Liver (tissue), 9 donors: ENCODE results near the gene NFE2L2. TPM values are rescaled to one million over a fixed set of nuclear protein-coding genes. Genes with fewer than 3 reads are reported as not detected.
A peak's percentile ranks its signal among the peaks of the same experiment; 100 is the strongest.

Experiments used
- DNase-seq: peaks from one replicate; pipeline ENCODE4 v3.0.0-alpha.2; 2017; ENCODE audit warnings: low spot score
- H3K27ac ChIP-seq, 2 donors: one replicate each; pipeline ENCODE4 v1.7.0; 2013; ENCODE audit warnings: inconsistent platforms in 2 of 2, low read length in 2 of 2, control low read depth in 1 of 2, low read depth in 1 of 2, mild to moderate bottlenecking in 1 of 2
- H3K27me3 ChIP-seq, 4 donors: one replicate each; pipeline versions ENCODE4 v1.6.1 to v1.7.0; 2013; ENCODE audit warnings: low read length in 3 of 4, inconsistent platforms in 1 of 4, mild to moderate bottlenecking in 1 of 4, moderate library complexity in 1 of 4; ENCODE audit not compliant: control insufficient read depth in 4 of 4, insufficient read depth in 4 of 4
- H3K36me3 ChIP-seq, 4 donors: one replicate each; pipeline versions ENCODE4 v1.6.1 to v1.7.0; 2013; ENCODE audit warnings: low read length in 3 of 4, mild to moderate bottlenecking in 3 of 4, low read depth in 1 of 4, moderate library complexity in 1 of 4; ENCODE audit not compliant: control insufficient read depth in 4 of 4, insufficient read depth in 3 of 4
- H3K4me1 ChIP-seq, 4 donors: one replicate each; pipeline versions ENCODE4 v1.6.1 to v1.7.0; 2013; ENCODE audit warnings: low read length in 3 of 4, mild to moderate bottlenecking in 3 of 4, moderate library complexity in 1 of 4; ENCODE audit not compliant: control insufficient read depth in 4 of 4, insufficient read depth in 4 of 4
- H3K4me3 ChIP-seq, 3 donors: one replicate each; pipeline versions ENCODE4 v1.6.1 to v1.7.0; 2013; ENCODE audit warnings: low read length in 3 of 3, control low read depth in 1 of 3, low read depth in 1 of 3, mild to moderate bottlenecking in 1 of 3
- H3K9ac ChIP-seq, 2 donors: one replicate each; pipeline ENCODE4 v1.7.0; 2013; ENCODE audit warnings: low read length in 2 of 2, mild to moderate bottlenecking in 2 of 2, moderate library complexity in 2 of 2, control low read depth in 1 of 2, low read depth in 1 of 2
- H3K9me3 ChIP-seq, 4 donors: one replicate each; pipeline versions ENCODE4 v1.6.1 to v1.7.0; 2013; ENCODE audit warnings: low read length in 3 of 4; ENCODE audit not compliant: control insufficient read depth in 4 of 4
- CTCF ChIP-seq: fragments of 150-350 bp; IDR thresholded peaks from 2 replicates; pipeline ENCODE4 v1.5.1; 2017; ENCODE audit warnings: improper control_type of control experiment, low read depth, low read length; ENCODE audit not compliant: missing input control
- EGR1 ChIP-seq, 2 donors: IDR thresholded peaks; 2 replicates each; pipeline ENCODE4 v1.6.1; 2016 to 2018; ENCODE audit warnings: antibody characterized with exemption in 2 of 2, low read depth in 2 of 2
- FOXA1 ChIP-seq: IDR thresholded peaks from 2 replicates; pipeline ENCODE4 v1.6.1; 2016; ENCODE audit warnings: antibody characterized with exemption
- FOXA2 ChIP-seq: IDR thresholded peaks from 2 replicates; pipeline ENCODE4 v1.6.1; 2016; ENCODE audit warnings: antibody characterized with exemption
- GABPA ChIP-seq, 2 donors: IDR thresholded peaks in 1 of 2; conservative IDR thresholded peaks in 1 of 2; 2 replicates each; pipeline ENCODE4 v1.6.1; 2016; ENCODE audit warnings: antibody characterized with exemption in 2 of 2, mild to moderate bottlenecking in 1 of 2, moderate library complexity in 1 of 2
- HNF4A ChIP-seq, 2 donors: conservative IDR thresholded peaks; 2 replicates each; pipeline ENCODE4 v1.6.1; 2016; ENCODE audit warnings: antibody characterized with exemption in 2 of 2, mild to moderate bottlenecking in 2 of 2
- HNF4G ChIP-seq: IDR thresholded peaks from 2 replicates; pipeline ENCODE4 v1.6.1; 2016; ENCODE audit warnings: antibody characterized with exemption
- JUND ChIP-seq, 2 donors: IDR thresholded peaks; 2 replicates each; pipeline ENCODE4 v1.6.1; 2016; ENCODE audit warnings: antibody characterized with exemption in 2 of 2
- MAX ChIP-seq: IDR thresholded peaks from 2 replicates; pipeline ENCODE4 v1.6.1; 2016; ENCODE audit warnings: antibody characterized with exemption
- NR2F2 ChIP-seq: IDR thresholded peaks from 2 replicates; pipeline ENCODE4 v1.6.1; 2016; ENCODE audit warnings: antibody characterized with exemption
- REST ChIP-seq: IDR thresholded peaks from 2 replicates; pipeline ENCODE4 v1.6.1; 2016; ENCODE audit warnings: antibody characterized with exemption, mild to moderate bottlenecking
- RXRA ChIP-seq, 2 donors: IDR thresholded peaks; 2 replicates each; pipeline ENCODE4 v1.6.1; 2017 to 2018; ENCODE audit warnings: antibody characterized with exemption in 2 of 2, mild to moderate bottlenecking in 1 of 2
- SP1 ChIP-seq: IDR thresholded peaks from 2 replicates; pipeline ENCODE4 v1.6.1; 2018; ENCODE audit warnings: antibody characterized with exemption, mild to moderate bottlenecking
- YY1 ChIP-seq: IDR thresholded peaks from 2 replicates; pipeline ENCODE4 v1.6.1; 2016; ENCODE audit warnings: antibody characterized with exemption, mild to moderate bottlenecking
- ZBTB33 ChIP-seq: IDR thresholded peaks from 2 replicates; pipeline ENCODE4 v1.6.1; 2016; ENCODE audit warnings: antibody characterized with exemption
- WGBS: extraction: QIAGEN DNeasy Blood & Tissue Kit; methylation state at CpG from one replicate; pipeline ENCODE4 v1.1.7; 2013; 5-methylcytosine and 5-hydroxymethylcytosine counted together
- polyA plus RNA-seq, 2 donors: library from polyadenylated mRNA; stranded (reverse) in 1 of 2; unstranded in 1 of 2; fragments of 200-250 nt in 1 of 2; fragments of >200 nt in 1 of 2; fragmentation: Nextera tagmentation in 1 of 2; extraction: Ambion mirVana in 1 of 2; gene quantifications; one replicate each; pipeline versions ENCODE4 v1.2.1 to v1.2.3, GENCODE V29; 2013 to 2015
- total RNA-seq, 2 donors: library from RNA; depleted of rRNA; stranded (reverse); fragments of >200 nt; gene quantifications; one replicate each; pipeline ENCODE4 v1.2.3, GENCODE V29; 2014
- TF ChIP-seq, protein P1 (sequence below): IDR thresholded peaks from 2 replicates; pipeline ENCODE4 v1.6.1; 2016; ENCODE audit warnings: antibody characterized with exemption
- donor health status: healthy.
- donor health status: healthy.
- donor health status: healthy.
- donor health status: healthy.
- donor health status: healthy.

NFE2L2 gene
- total and polyA plus RNA-seq, 4 donors, result 22.5 to 31.0 (median 27.1) TPM

DNA sequence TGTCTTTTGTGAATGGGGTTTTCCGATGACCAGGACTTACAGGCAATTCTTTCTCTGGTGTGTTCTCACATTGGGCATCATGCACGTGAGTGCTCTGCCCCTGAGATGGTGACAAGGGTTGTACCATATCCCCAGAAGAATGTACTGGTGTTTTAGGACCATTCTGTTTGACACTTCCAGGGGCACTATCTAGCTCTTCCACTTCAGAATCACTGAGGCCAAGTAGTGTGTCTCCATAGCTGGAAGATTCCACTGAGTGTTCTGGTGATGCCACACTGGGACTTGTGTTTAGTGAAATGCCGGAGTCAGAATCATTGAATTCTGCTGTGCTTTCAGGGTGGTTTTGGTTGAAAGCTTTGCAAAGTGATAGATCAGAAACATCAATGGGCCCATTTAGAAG is 33.3 kb downstream of the NFE2L2 start:
- no peak for TF ChIP-seq NR2F2
- TF ChIP-seq FOXA1, result no peak
- TF ChIP-seq ZBTB33, result no peak
- no peak for TF ChIP-seq EGR1 (IDR thresholded peaks at IDR 0.05; ENCODE audit: low read depth in 2 of 2)
- no peak for TF ChIP-seq MAX
- TF ChIP-seq CTCF, result no peak
- TF ChIP-seq HNF4A (conservative IDR thresholded peaks at IDR 0.05), result no peak
- TF ChIP-seq GABPA (IDR thresholded peaks at IDR 0.05 in 1 of 2, conservative IDR thresholded peaks at IDR 0.05 in 1 of 2), result no peak
- TF ChIP-seq JUND (IDR thresholded peaks at IDR 0.05), result no peak
- TF ChIP-seq, protein P1, sequence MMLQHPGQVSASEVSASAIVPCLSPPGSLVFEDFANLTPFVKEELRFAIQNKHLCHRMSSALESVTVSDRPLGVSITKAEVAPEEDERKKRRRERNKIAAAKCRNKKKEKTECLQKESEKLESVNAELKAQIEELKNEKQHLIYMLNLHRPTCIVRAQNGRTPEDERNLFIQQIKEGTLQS, result no peak
- no peak for TF ChIP-seq RXRA (IDR thresholded peaks at IDR 0.05)
- Histone ChIP-seq H3K9ac (no peak overlapping the region), H3K4me1 (peaks cover 0 to 8% (median 4%) of the 10 kb centered on the region in 4 donors), H3K27me3 (no peaks in the 10 kb centered on the region), H3K36me3 (peaks cover 3 to 47% (median 39%) of the 10 kb centered on the region in 4 donors), H3K4me3 (no peak overlapping the region), H3K27ac (peak overlapping the region in 1 of 2 donors; percentile 43), H3K9me3 (no peaks in the 10 kb centered on the region)
- DNase-seq, result no peak
- 69% methylated on average over 3 of the region's 3 CpGs for WGBS

DNA sequence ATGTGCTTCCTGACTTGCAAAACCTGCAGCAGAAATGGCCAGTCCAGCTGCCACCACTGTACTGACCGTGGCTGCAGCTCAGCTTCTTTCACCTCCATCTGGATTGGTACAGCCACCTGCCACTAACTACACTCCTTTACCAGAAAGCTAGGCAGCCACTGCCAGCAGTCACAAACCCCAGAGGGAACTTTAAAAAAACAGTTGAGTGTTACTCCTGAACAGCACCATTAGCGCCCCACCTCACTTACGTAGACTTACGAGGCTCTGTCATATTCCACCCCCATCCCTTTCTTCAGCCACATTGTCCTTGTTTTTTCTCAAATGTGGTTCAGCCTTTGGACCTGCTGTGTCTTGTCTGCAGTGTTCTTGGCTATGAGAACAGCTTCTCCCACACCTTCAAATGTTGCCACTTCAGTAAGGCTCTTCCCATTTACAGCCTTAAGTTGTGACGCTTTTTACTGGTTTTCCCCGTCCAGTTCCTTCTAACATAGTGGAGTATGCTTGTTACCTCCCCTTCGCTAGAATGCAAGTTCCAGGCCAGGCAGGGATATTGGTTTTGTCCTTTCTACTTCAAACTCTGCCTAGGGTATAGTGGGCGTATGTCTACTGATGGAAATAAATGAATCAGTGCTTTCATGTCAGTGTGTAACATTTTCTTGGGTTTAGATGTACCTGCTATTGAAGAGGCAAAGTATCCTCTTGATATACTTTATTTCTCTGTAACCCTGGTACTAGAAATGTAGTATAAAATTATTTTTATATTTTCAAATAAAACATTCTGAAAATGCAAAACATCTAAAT is 34.9 kb downstream of the NFE2L2 start:
- no peaks in the 10 kb centered on the region for H3K9me3 ChIP-seq
- peaks cover 0 to 8% (median 4%) of the 10 kb centered on the region in 4 donors for H3K4me1 ChIP-seq
- TF ChIP-seq ZBTB33 (no peak), NR2F2 (no peak), REST (no peak), MAX (no peak), FOXA1 (no peak), HNF4G (no peak), CTCF (no peak), SP1 (no peak), FOXA2 (no peak), YY1 (no peak)
- H3K27me3 ChIP-seq, result no peaks in the 10 kb centered on the region
- H3K9ac ChIP-seq, result no peak overlapping the region
- 95% methylated on average over 8 of the region's 8 CpGs for WGBS
- H3K36me3 ChIP-seq, result peaks cover 3 to 45% (median 39%) of the 10 kb centered on the region in 4 donors
- no peak for DNase-seq
- H3K27ac ChIP-seq, result no peak overlapping the region
- H3K4me3 ChIP-seq, result no peak overlapping the region
